SW480 (cell line): Measurements from ENCODE around the gene DLK2.
"Not testable (repeated sequence)": the region's sequence is repeated elsewhere in the genome, so short reads cannot be mapped to it uniquely, and the experiment has no call there.

Source experiments
- DNase-seq: peaks from one replicate; pipeline ENCODE4 v3.0.0-alpha.2; 2016; ENCODE audit warnings: low spot score

Gene DLK2

GRCh38 chr6:43481591-43482236 lies 26.4 kb upstream of the DLK2 start:
- no peak for DNase-seq

GRCh38 chr6:43481075-43481474 lies 25.7 kb upstream of the DLK2 start:
- no peak for DNase-seq

- DNase-seq, result no peak
Observed at GRCh38 chr6:43478008-43478372, 22.6 kb upstream of the DLK2 start.

- DNase-seq, result peak; percentile 72
Observed at GRCh38 chr6:43477235-43478007, 22.1 kb upstream of the DLK2 start, which contains the start of gene TJAP1. Gene TJAP1, plus strand, starts transcription at chr6:43477570. Its CDS starts 21,432 bp downstream, at chr6:43499002.

- no peak for DNase-seq
Observed at GRCh38 chr6:43476746-43477145, 21.4 kb upstream of the DLK2 start.

- DNase-seq, result no peak
Observed at GRCh38 chr6:43475516-43475915, 20.2 kb upstream of the DLK2 start.

- no peak for DNase-seq
Observed at GRCh38 chr6:43472515-43472914, 17.2 kb upstream of the DLK2 start.

GRCh38 chr6:43471399-43471798 lies 16.1 kb upstream of the DLK2 start:
- no peak for DNase-seq

GRCh38 chr6:43469947-43470346 lies 14.6 kb upstream of the DLK2 start:
- no peak for DNase-seq

- no peak for DNase-seq
Observed at GRCh38 chr6:43468748-43469681, 13.7 kb upstream of the DLK2 start.

- no peak for DNase-seq
Observed at GRCh38 chr6:43468240-43468639, 12.9 kb upstream of the DLK2 start.

GRCh38 chr6:43467752-43468151 lies 12.4 kb upstream of the DLK2 start:
- DNase-seq, result no peak

- DNase-seq, result not testable (repeated sequence)
Observed at GRCh38 chr6:43467265-43467664, 11.9 kb upstream of the DLK2 start.

GRCh38 chr6:43465948-43466347 lies 10.6 kb upstream of the DLK2 start:
- no peak for DNase-seq

GRCh38 chr6:43464337-43464736 lies 9.0 kb upstream of the DLK2 start:
- no peak for DNase-seq

- DNase-seq, result no peak
Observed at GRCh38 chr6:43461936-43462335, 6.6 kb upstream of the DLK2 start.

GRCh38 chr6:43460032-43460431 lies 4.7 kb upstream of the DLK2 start:
- DNase-seq, result no peak

- no peak for DNase-seq
Observed at GRCh38 chr6:43459535-43459934, 4.2 kb upstream of the DLK2 start.

- DNase-seq, result not testable (repeated sequence)
Observed at GRCh38 chr6:43458154-43458553, 2.8 kb upstream of the DLK2 start.

- no peak for DNase-seq
Observed at GRCh38 chr6:43457643-43458042, 2.3 kb upstream of the DLK2 start.

- peak; percentile 77 for DNase-seq
Observed at GRCh38 chr6:43454696-43455530, 435 bp downstream of the DLK2 start.

GRCh38 chr6:43454290-43454695 lies 1.1 kb downstream of the DLK2 start:
- no peak for DNase-seq
